ENCODE results near the gene SRRM2.

The SRRM2 gene

DNA sequence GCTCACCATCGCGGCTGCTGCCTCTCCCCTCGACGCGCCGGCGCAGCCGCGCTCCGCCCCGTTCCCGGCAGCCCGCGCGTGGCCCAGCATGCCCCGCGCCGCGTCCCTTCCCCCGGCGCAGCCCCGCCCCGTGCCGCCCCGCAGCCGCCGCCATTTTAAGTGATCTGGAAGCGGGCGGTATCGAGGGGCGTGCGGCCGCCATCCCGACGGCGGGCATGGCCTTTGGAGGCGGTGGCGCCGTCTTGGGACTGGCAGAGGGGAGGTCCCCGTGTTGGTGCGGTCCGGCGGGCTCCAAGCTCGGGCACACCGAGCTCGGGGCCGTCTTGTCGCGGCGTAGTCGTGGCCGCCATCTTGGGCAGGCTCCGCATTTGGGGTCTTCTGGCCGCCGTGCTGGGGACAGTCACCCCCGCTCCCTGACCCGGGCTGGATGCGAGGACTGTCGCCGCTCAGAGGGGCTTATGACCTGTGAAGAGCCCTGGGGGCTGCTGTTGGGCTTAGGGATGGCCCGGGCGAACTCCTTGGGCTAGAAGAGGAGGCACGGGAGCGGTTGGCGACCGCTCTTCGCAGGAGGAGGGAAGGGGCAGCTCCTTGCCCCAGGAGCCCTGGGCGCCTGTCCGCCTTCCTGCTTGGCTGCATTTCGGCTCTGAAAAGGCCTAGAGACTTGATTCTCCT, 24.9 kb downstream of the SRRM2 start, which contains the start of gene ELOB:
Gene ELOB, minus strand, starts transcription at position 50 of the 672 bp plus-strand sequence. Its CDS starts 41 bp downstream, at position 9.
- DNase-seq (ENCODE audit: low read depth in 2 of 2), result peak; percentile 80 to 82

DNA sequence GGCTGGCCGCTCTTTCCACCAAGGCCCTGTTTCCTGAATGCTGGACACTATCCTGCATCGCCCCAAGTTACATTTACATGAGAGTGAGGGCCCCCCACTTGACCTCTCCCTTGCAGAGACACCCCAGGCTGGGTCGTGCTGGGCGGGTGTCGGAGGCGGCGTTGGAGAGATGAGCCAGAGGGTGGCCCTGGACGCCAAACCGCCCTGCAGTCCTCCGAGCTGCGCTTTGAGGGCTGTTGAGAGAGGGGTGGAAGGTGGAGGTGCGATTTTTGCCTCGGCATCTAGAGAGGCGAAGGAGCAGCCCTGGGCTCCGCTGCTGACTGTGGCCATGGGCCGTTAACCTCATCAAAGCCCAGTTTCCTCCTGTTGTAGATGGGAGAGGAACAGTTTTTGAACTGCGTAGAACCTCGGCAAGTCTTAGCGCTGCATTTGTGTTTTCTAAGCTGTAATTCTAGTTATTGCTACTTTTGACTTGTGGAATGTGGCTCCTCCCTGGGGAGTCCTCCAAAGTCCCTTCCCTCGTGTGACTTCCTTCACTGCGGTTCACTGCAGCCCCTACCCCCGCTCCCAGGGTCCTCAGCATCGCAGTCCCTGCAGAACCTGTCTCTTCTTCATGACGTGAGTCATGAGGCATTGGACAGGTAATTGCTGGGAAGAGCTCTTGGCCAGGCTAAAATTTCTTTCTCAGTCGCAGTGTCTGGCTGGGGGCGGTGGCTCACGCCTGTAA, 25.6 kb downstream of the SRRM2 start:
- no peak for DNase-seq (ENCODE audit: low read depth in 2 of 2)

DNA sequence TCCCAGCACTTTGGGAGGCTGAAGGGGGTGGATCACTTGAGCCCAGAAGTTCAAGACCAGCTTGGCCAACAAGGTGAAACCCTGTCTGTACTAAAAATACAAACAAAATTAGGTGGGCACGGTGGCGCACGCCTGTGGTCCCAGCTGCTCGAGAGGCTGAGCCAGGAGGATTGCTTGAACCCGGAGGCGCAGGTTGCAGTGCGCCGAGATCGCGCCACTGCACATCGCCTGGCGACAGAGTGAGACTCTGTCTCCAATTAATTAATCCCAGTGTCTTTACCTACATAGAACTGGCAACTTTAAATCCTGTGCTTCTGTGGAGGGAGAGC, 26.2 kb downstream of the SRRM2 start:
- no peak for DNase-seq (ENCODE audit: low read depth in 2 of 2)

DNA sequence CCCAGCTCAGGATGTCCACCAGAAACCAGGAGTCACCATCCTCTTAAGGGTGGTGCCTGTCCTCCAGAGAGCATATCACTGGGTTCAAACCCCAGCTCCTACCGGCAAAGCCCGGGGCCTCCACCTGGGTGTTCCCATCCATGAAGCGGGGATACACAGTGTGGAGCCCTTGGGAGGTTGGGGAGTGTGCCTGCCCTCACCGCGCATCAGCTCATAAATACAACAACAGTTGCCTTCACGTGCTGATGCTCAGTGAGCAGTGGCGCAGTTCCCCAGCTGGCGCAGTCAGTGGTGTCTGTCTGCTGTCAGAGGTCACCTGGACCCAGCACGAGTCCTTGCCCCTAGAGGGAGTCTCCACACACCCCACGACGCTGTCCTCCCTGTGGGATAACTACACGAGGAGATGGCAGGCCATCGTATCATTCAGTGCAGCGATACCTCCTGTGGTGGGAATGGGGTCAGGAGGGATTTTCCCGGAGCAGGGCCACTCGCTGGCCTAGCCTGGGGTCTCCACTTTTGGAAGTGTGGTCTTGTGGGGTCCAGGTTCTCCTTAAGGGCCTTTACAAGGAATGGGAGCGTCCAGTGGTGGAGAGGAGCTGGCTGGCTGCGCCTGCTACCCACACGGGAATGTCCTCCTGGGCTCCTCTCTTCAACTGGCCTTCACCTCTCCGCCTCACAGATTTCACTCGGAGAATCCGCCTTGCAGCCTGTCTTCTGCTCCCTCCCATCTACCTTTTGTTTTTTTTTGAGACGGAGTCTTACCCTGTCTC, 26.9 kb downstream of the SRRM2 start:
- DNase-seq (ENCODE audit: low read depth in 2 of 2), result no peak

DNA sequence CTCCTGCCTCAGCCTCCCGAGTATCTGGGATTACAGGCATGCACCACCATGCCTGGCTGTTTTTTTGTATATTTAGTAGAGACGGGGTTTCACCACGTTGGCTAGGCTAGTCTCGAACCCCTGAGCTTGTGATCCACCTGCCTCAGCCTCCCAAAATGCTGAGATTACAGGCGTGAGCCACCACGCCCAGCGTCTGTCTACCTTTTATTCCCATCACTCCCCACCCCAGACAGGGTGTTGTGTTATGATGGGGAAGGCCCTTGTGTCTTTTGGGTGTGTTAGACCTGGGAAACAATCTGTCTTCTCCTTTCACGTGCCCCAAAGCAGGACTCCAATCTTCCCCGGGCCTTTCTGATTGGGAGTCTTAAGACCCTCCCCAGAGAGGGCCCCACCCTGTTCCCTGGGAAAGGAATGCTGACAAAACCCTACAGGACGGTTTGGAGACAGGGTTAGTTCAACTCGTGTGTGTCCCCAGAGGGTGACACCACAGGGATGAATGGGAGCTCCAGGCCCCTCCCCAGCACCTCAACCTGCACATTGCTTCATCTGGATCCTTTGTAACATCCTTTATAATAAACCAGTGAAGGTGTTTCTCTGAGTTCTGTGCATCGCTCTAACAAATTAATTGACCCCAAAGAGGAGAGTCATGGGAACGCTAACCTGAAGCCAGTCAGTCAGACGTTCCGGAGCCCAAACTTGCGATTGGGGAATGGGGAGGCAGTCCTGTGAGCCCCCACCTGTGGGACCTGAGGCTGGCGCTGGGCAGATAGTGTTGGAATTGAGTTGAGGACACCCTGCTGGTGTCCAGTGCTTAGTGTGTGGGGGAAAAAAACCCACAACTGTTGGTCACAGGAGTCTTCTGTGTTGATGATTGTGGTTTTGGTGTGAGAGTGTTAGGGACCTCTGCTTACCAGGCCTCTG, 27.8 kb downstream of the SRRM2 start:
- DNase-seq (ENCODE audit: low read depth in 2 of 2), result no peak

DNA sequence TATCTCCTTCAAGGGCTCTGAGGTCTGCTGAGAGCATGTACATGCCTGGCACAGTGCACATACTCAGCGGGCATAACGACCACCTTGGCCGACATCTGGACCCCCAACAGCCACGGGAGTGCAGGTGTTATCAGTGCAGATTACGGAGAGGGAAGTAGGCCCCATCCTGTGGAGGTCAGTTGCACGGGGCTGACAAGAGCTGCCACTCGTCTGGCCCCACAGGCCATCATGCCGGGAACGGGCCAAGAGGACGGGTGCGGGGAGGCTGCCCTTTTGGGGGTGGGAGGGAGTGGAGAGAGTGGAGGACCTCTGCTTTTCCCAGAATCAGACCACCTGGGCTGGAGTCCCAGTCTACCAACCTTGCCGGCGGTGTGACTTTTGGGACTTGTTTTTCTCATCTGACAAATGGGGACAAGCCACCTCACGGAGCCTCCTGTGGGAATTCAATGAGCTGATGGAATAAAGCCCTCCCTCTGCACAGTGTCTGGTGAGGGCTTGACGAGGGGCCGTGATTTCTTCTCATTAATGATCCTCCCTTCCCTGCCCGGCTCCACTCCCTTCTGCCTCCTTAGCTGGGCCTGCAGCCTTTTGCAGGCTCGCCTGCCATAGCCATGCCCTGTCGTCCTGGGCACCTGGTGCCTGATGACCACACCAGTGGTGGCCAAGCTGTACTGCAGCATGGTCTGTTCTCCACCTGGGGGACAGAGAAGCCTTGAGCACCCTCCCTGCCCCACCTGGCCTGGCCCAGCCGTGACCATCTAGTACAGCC, 30.3 kb downstream of the SRRM2 start:
- no peak for DNase-seq (ENCODE audit: low read depth in 2 of 2)

DNA sequence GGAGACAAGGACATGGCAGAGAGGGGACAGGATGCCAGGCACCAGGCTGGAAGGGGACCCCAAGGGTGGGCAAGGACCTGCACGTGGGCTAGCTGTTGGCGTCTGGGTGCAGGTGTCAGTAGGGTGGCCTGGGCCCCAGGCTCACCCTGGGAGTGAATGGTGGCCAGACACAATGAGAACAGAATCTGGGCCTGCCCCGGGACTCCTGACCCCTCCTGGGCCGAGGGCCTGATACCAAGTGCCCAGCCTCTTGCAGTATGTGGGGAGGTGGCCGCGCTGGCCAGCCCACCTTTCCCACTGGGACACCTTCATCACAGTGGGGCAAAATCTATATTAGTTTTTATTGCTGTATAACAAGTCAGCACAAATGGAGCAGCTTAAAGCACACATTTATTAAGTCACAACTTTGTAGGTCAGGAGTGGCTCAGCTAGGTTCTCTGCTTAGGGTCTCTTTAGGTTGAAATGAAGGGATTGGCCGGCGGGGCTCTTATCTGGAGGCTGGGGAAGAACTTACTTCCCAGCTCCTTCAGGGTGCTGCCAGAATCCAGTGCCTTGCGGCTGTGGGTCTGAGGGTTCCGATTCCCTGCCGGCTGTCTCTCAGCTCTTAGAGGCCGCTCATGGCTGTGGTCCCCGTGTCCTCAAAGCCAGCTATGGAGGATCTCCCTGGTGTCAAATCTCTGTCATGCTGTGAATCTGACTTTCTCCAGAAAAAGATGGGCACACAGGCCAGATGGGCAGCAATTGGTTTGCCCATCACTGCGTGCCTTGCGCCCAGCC, 31.3 kb downstream of the SRRM2 start:
- DNase-seq (ENCODE audit: low read depth in 2 of 2), result no peak

DNA sequence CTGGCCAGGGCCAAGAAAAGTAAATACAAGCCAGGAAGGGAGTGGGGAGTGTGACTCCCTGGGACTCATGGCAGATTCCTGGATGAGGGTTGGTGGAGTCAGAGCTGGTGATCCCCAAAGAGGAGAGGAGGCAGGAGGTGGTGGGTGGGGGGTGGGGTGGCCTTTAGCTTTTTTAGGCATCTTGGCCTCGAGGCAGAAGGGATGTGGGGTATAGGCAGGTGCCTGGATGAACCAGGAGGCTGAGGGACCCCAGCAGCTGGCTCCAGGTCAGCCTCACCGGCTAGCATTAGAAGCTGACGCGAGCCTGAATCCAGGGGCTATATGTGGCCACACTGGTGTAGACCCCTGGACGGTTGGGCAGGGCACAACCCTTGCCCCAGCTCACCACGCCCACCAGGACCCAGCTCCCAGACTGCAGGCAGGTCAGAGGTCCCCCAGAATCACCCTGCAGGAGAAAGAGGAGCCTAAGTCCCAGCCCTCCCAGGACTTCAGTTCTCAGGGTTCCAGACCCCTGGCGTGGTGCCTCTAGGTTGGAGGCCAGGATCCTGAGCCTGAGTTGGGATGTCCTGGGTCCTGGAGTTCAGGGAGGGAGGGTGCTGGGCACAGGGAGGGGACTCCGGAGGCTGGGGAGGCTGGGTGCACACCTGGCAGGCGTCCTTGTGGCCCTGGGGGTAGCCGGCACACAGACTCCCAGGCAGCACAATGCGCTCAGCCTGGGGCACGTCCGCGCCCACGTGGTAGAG, 32.1 kb downstream of the SRRM2 start:
- DNase-seq (ENCODE audit: low read depth in 2 of 2), result no peak

DNA sequence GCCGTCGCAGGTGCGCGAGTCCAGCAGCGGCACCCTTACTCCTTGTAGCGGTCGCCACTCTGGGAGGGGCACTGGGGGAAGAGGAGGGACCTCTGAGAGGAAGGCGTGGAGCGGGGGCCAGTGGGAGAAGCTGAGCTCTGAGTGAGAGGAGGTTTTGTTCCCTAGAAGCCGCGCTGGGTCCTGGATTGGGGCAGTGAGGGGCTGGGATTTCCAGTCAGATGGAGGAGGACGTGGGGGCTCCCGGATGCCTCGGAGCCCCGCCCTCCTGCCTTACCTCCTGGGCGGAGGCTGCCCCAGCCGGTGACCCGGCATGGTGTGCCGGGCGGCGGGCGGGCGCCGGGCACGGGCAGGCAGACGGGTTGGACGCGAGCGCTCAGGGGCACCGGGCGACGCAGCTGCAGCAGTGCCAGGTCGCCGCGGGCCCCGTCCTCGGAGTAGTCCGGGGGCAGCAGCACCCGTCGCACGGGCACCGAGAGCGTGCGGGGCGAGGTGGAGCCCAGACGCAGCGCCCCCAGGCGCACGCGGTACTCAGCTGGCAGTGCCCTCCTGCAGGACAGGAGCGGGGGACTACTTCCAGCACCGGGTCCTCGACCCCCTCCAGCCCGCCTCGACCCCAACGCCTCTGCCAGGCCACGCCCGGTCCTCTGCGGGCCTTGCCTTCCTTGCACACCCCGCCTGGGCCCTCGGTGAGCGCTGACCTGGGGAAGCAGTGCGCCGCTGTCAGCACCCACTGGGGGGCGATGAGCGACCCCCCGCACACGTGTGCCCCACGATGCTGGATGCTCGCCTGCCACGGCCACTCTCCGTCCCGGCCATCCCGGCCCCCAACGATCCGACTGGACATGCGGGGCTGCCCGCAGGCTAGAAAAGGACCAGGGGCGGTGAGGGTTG, 32.9 kb downstream of the SRRM2 start:
- DNase-seq (ENCODE audit: low read depth in 2 of 2), result no peak

DNA sequence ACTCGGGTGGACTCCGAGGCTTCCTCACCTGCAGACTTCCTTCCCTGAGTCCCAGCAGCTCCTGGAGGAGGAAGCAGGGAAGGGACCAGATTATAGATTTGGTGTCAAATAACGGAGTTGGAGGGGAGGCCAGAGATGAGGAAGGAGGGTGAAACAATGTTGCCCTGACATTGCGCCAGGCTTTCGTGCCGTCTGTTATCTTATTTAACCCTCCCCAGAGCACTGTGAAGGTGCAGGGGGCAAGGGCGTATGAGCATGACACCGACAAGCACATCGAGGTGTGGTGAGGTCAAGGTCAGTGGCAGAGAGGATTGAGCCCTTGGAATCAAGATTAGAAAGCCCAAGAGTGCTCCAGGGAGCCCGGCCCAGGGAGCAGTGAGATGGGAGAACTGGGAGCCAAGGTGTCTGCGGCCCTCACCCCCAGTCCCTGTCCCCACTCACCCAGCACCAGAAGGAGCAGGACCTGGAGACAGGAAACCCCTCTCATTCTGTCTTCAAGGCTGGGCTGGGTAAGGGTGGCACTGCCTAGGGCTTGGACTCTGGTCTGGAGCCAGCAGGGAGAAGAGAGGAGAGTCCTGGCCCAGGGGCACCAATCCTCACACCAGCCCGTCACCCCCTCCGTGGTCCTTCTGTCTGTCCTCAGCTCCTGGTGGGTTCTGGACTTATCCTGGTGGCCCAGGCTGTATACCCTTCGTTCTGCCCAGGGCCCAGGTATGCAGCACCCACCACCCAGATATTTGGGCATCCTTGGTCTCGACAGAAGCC, 33.8 kb downstream of the SRRM2 start:
- no peak for DNase-seq (ENCODE audit: low read depth in 2 of 2)

DNA sequence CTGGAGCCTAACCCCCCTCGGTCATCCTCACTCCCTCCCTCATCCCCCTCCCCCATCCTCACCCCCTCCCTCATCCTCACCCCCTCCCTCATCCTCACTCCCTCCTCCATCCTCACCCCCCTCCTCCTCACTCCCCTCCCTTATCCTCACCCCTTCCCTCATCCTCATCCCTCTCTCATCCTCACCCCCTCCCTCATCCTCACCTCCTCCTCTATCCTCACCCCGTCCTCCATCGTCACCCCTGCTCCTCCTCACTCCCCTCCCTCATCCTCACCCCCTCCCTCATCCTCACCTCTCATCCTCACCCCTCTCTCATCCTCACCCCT, 34.4 kb downstream of the SRRM2 start:
- DNase-seq (ENCODE audit: low read depth in 2 of 2), result no peak

DNA sequence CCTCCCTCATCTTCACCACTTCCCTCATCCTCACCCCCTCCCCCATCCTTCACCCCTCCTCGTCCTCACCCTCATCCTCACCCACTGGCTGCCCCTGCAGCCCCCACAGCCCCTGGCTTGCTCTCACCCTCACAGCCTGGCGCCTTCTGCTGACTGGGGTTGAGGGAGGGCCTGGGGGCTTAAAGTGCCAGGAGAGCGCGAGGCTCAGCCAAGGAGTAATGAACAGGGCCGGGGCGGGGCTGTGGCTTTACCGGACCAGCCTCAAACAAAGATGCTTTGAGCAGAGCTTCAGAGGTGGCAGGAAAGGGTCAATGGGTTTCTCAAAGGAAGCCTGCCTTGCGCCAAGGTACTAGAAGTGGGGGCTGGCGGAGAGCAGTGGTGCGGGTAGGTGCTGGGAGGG, 35.0 kb downstream of the SRRM2 start, which contains the start of gene PRSS33:
Gene PRSS33, minus strand, starts transcription at position 155 of the 400 bp plus-strand sequence. CDS start 1,013 bp downstream, outside the sequence.
- no peak for DNase-seq (ENCODE audit: low read depth in 2 of 2)

DNA sequence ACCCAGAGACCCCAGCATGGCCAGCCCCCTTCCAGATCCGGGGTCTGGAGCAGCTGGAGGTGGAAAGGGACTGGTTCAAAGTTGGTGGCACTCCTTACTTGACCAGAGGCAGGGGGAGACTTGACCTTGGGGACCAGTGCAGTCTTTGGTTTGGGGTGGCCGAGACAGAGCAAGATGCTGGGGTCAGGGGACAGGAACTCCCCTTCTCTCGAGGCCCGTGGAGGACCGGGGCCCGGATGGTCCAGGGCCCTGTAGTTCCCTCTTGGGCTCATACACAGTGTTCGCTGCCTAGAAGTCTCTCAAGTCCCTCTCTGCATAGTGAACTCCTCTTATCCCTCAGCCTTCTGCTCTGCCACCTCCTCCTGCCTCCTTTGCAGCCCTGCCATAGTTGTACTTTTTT, 35.5 kb downstream of the SRRM2 start:
- DNase-seq (ENCODE audit: low read depth in 2 of 2), result no peak

DNA sequence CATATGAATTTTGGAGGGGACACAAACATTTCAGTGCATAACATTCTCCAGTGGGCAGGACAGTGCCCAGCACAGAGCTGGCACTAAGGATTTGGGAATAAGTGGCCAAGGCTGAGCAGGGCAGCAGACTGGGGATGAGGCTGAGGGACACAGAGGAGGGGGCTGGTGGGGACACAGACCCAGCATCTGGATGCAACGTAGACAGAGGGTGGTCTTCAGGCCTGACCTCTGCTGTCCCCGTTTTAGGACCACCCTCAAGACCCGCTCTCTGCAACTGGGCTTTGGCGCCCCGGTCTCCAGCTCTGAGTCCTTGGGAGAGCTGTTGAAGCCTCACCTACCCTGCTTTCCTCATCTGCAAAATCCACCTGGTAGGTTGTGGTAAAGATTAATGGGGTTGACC, 38.2 kb downstream of the SRRM2 start:
- DNase-seq (ENCODE audit: low read depth in 2 of 2), result no peak

DNA sequence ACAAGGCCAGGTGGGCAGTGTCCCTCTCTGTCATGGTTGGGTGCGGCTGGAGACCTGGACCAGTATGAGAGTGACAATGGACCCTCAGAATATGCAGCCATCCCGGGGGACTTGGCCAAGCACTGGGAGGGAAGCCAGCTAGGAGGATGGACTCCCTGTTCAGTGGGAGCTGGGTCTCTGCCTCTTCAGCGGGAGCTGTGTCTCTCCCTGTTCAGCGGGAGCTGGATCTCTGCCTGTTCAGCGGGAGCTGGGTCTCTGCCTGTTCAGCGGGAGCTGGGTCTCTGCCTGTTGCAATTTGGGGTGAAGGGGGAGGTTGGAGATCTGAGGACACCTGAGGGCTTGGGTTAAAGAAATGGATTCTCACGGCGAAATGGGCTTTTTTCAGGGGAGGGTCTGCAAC, 38.7 kb downstream of the SRRM2 start:
- DNase-seq (ENCODE audit: low read depth in 2 of 2), result no peak

DNA sequence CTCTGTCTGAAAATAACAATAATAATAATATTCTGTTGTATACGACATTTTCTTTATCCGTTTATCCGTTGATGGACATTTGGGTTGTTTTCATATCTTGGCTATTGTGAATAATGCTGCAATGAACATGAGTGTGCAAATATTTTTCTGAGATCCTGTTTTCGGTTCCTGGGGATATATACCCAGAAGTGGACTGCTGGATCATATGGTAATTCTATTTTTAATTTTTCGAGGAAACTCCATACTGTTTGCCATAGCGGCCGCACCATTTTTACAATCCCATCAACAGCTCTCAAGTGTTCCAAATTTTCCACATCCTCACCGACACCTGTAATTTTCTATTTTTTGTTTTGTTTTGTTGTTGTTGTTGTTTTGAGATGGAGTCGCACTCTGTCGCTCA, 40.5 kb downstream of the SRRM2 start:
- DNase-seq (ENCODE audit: low read depth in 2 of 2), result no peak

DNA sequence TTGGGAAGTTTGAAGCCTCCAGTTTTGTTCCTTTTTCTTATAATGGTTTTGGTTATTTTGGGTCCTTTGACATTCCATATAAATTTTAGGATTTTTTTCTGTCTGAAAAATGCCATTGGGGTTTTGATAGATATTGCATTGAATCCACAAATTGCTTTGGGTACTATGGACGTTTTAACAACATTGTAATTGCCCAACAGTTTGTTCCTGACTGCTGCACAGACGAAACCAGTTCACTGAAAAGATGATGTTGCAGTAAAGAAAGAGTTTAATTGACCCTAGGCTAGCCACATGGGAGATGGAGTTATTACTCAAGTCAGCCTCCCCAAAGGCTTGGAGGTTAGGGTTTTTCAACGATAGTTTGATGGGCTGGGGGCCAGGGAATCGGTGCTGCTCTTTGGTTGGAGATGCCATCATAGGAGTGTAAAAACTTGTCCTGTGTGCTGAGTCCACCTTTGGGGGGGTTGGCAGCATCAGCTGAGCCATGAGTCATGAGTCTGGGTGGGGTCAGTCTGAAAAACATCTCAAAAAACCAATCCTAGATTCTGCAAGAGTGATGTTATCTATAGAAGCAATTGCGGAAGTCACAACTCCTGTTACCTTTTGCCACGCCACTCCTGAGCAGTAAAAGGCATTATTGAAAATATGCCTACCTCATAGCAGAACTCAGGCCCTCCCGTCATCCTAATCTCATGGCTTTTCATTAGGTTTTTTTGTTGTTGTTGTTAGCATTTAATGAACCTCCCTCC, 43.1 kb downstream of the SRRM2 start:
- no peak for DNase-seq (ENCODE audit: low read depth in 2 of 2)
